PC-9 (cell line): ENCODE results near the gene WBP4. TPM values are rescaled to one million over a fixed set of nuclear protein-coding genes. Genes with fewer than 3 reads are reported as not detected.
"Not testable (repeated sequence)": the region's sequence is repeated elsewhere in the genome, so short reads cannot be mapped to it uniquely, and the experiment has no call there.

Source experiments
- BruUV-seq: library from RNA; stranded (reverse); fragments of 400-500 nt; replicated peaks from 2 replicates; lab custom pipeline; 2021; lab: Mats Ljungman, UMichigan
- CTCF ChIA-PET: fragments of 300-600 bp; sonication (Branson Sonifier 250); formaldehyde crosslinking; loops from one replicate; lab custom pipeline; 2022; ENCODE audit warnings: antibody characterized with exemption; lab: Charles Lee
- POLR2A ChIA-PET: fragments of 300-600 bp; sonication (Branson Sonifier 250); formaldehyde crosslinking; loops from one replicate; lab custom pipeline; 2022; ENCODE audit warnings: antibody characterized with exemption; ENCODE audit not compliant: unreplicated experiment; lab: Charles Lee
- DNase-seq, 2 experiments: peaks; one replicate each; pipeline versions ENCODE4 v3.0.0 to v3.0.0-alpha.2; 2015 to 2022; ENCODE audit warnings: mixed read lengths in 1 of 2
- H2AFZ ChIP-seq: fragments of 200-600 bp; sonication (generic); 2 replicates; pipeline ENCODE4 v1.8.1; 2017; ENCODE audit warnings: antibody characterized with exemption
- H3F3A ChIP-seq: fragments of 200-600 bp; sonication (generic); 2 replicates; pipeline ENCODE4 v1.8.1; 2017; ENCODE audit warnings: antibody characterized with exemption, mild to moderate bottlenecking, low read depth; ENCODE audit not compliant: insufficient read depth
- H3K27ac ChIP-seq: fragments of 200-600 bp; sonication (generic); 2 replicates; pipeline ENCODE4 v1.6.1; 2016; ENCODE audit warnings: mixed run types
- H3K27me3 ChIP-seq: fragments of 200-600 bp; sonication (generic); 2 replicates; pipeline ENCODE4 v1.6.1; 2016; ENCODE audit warnings: low read depth, mixed run types; ENCODE audit not compliant: insufficient read depth
- H3K36me3 ChIP-seq: fragments of 200-600 bp; sonication (generic); 2 replicates; pipeline ENCODE4 v1.6.1; 2016; ENCODE audit warnings: low read depth, mixed run types
- H3K4me1 ChIP-seq: fragments of 200-600 bp; sonication (generic); replicated peaks from 2 replicates; pipeline ENCODE4 v1.6.1; 2016; ENCODE audit warnings: mixed run types; ENCODE audit not compliant: insufficient read depth
- H3K4me2 ChIP-seq: fragments of 200-600 bp; sonication (generic); 2 replicates; pipeline ENCODE4 v1.6.1; 2017; ENCODE audit warnings: mixed run types
- H3K4me3 ChIP-seq: fragments of 200-600 bp; sonication (generic); 2 replicates; pipeline ENCODE4 v1.6.1; 2016; ENCODE audit warnings: mixed run types
- H3K79me2 ChIP-seq: fragments of 200-600 bp; sonication (generic); 2 replicates; pipeline ENCODE4 v1.6.1; 2017; ENCODE audit warnings: low read depth, mixed run types
- H3K9me2 ChIP-seq: fragments of 200-600 bp; sonication (generic); 2 replicates; pipeline ENCODE4 v1.8.1; 2017; ENCODE audit warnings: mild to moderate bottlenecking; ENCODE audit not compliant: insufficient read depth
- H3K9me3 ChIP-seq: fragments of 200-600 bp; sonication (generic); 2 replicates; pipeline ENCODE4 v1.8.1; 2016; ENCODE audit warnings: low read depth; ENCODE audit not compliant: insufficient read depth
- H4K20me1 ChIP-seq: fragments of 200-600 bp; sonication (generic); 2 replicates; pipeline ENCODE4 v1.8.1; 2017; ENCODE audit not compliant: insufficient read depth
- CTCF ChIP-seq: fragments of 200-600 bp; sonication (generic); conservative IDR thresholded peaks from 2 replicates; pipeline ENCODE4 v1.6.1; 2017; ENCODE audit warnings: mixed run types, antibody characterized with exemption, mild to moderate bottlenecking, moderate library complexity
- EZH2 ChIP-seq: fragments of 200-600 bp; sonication (generic); IDR thresholded peaks from 2 replicates; pipeline ENCODE4 v1.8.0; 2017; ENCODE audit warnings: antibody characterized with exemption, low read depth
- intact Hi-C: fragments of 100-400 bp; cut with micrococcal nuclease; formaldehyde crosslinking; loops from one replicate; pipeline ENCODE4 v1.10.0; 2022; ENCODE audit not compliant: unreplicated experiment
- total RNA-seq: library from RNA; stranded (reverse); gene quantifications from 2 replicates; pipeline ENCODE4 v1.2.3, GENCODE V29; 2021

Gene WBP4
- total RNA-seq, 1 experiment from 2014 or later: 6.3 TPM

- DNase-seq: no peak
- H3K27me3 ChIP-seq: no peaks in the 10 kb centered on the region
- no peaks in the 10 kb centered on the region for H3F3A ChIP-seq
- no peaks in the 10 kb centered on the region for H4K20me1 ChIP-seq
- ChIA-PET CTCF (no interaction called here), POLR2A (no interaction called here)
- no peaks in the 10 kb centered on the region for H3K9me2 ChIP-seq
- intact Hi-C loops: no loop called here
- H3K4me2 ChIP-seq: no peak overlapping the region
- no peaks in the 10 kb centered on the region for H3K79me2 ChIP-seq
- no peak overlapping the region for H3K4me3 ChIP-seq
- H3K9me3 ChIP-seq: no peaks in the 10 kb centered on the region
- no peaks in the 10 kb centered on the region for H3K36me3 ChIP-seq
- BruUV-seq: no TSS peak
- H3K4me1 ChIP-seq: no peaks in the 10 kb centered on the region
- no peak overlapping the region for H2AFZ ChIP-seq
- no peak for TF ChIP-seq EZH2
- H3K27ac ChIP-seq: no peak overlapping the region
Measured at GRCh38 chr13:41079725-41080124, 18.4 kb downstream of the WBP4 start.

GRCh38 chr13:41085961-41086585, 24.8 kb downstream of the WBP4 start:
- Histone ChIP-seq H3K4me2 (no peak overlapping the region), H3K27ac (no peak overlapping the region), H2AFZ (no peak overlapping the region), H3K9me2 (no peaks in the 10 kb centered on the region), H3K9me3 (no peaks in the 10 kb centered on the region), H3F3A (no peaks in the 10 kb centered on the region), H3K4me1 (no peaks in the 10 kb centered on the region), H3K27me3 (no peaks in the 10 kb centered on the region), H3K4me3 (no peak overlapping the region), H3K79me2 (no peaks in the 10 kb centered on the region), H4K20me1 (no peaks in the 10 kb centered on the region), H3K36me3 (no peaks in the 10 kb centered on the region)
- intact Hi-C loops: no loop called here
- POLR2A ChIA-PET: no interaction called here
- no peak for DNase-seq
- BruUV-seq: no TSS peak
- TF ChIP-seq EZH2 (no peak), CTCF (no peak)
- CTCF ChIA-PET: no interaction called here

GRCh38 chr13:41095681-41096080, 34.4 kb downstream of the WBP4 start:
- H3K9me3 ChIP-seq, H3K4me2 ChIP-seq, H3K27me3 ChIP-seq, BruUV-seq, CTCF ChIA-PET, H3K79me2 ChIP-seq, H3K4me1 ChIP-seq, H3K27ac ChIP-seq, DNase-seq, H3F3A ChIP-seq, H2AFZ ChIP-seq, H3K9me2 ChIP-seq, POLR2A ChIA-PET, H3K36me3 ChIP-seq, H3K4me3 ChIP-seq, intact Hi-C loops, H4K20me1 ChIP-seq: not testable (repeated sequence)

- Histone ChIP-seq H3F3A (no peaks in the 10 kb centered on the region), H3K4me1 (no peaks in the 10 kb centered on the region), H3K27me3 (no peaks in the 10 kb centered on the region), H3K9me2 (no peaks in the 10 kb centered on the region), H3K27ac (no peak overlapping the region), H2AFZ (no peak overlapping the region), H4K20me1 (no peaks in the 10 kb centered on the region), H3K9me3 (no peaks in the 10 kb centered on the region), H3K36me3 (no peaks in the 10 kb centered on the region), H3K79me2 (no peaks in the 10 kb centered on the region), H3K4me2 (no peak overlapping the region), H3K4me3 (no peak overlapping the region)
- no peak for DNase-seq
- no TSS peak for BruUV-seq
- intact Hi-C loops: no loop called here
- TF ChIP-seq CTCF (no peak), EZH2 (no peak)
- ChIA-PET CTCF (no interaction called here), POLR2A (no interaction called here)
Measured at GRCh38 chr13:41098761-41099160, 37.5 kb downstream of the WBP4 start.
